ENCODE results near the gene XPC.
A peak's percentile ranks its signal among the peaks of the same experiment; 100 is the strongest.

The XPC gene

GRCh38 chr3:14139771-14140170 is 38.6 kb downstream of the XPC start:
- H3K4me3 ChIP-seq (ENCODE audit: low read depth in 1 of 2, low read length in 1 of 2), result no peak overlapping the region
- peaks cover 23 to 24% of the 10 kb centered on the region in 2 experiments for H3K4me1 ChIP-seq (ENCODE audit: control insufficient read depth in 1 of 2, insufficient read depth in 1 of 2, low read depth in 1 of 2, low read length in 1 of 2)
- no peaks in the 10 kb centered on the region for H3K9me3 ChIP-seq
- H3K36me3 ChIP-seq, result peaks cover 80% of the 10 kb centered on the region
- peak overlapping the region; percentile 6 for H3K27ac ChIP-seq
- H3K27me3 ChIP-seq, result no peaks in the 10 kb centered on the region
- TF ChIP-seq, protein P1, sequence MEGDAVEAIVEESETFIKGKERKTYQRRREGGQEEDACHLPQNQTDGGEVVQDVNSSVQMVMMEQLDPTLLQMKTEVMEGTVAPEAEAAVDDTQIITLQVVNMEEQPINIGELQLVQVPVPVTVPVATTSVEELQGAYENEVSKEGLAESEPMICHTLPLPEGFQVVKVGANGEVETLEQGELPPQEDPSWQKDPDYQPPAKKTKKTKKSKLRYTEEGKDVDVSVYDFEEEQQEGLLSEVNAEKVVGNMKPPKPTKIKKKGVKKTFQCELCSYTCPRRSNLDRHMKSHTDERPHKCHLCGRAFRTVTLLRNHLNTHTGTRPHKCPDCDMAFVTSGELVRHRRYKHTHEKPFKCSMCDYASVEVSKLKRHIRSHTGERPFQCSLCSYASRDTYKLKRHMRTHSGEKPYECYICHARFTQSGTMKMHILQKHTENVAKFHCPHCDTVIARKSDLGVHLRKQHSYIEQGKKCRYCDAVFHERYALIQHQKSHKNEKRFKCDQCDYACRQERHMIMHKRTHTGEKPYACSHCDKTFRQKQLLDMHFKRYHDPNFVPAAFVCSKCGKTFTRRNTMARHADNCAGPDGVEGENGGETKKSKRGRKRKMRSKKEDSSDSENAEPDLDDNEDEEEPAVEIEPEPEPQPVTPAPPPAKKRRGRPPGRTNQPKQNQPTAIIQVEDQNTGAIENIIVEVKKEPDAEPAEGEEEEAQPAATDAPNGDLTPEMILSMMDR (IDR thresholded peaks at IDR 0.05), result no peak

- Histone ChIP-seq H3K9me3 (no peaks in the 10 kb centered on the region), H3K36me3 (peaks cover 87% of the 10 kb centered on the region), H3K4me1 (ENCODE audit: control insufficient read depth in 1 of 2, insufficient read depth in 1 of 2, low read depth in 1 of 2, low read length in 1 of 2) (peaks cover 16 to 20% of the 10 kb centered on the region in 2 experiments), H3K27ac (peak overlapping the region; percentile 11), H3K27me3 (no peaks in the 10 kb centered on the region), H3K4me3 (ENCODE audit: low read depth in 1 of 2, low read length in 1 of 2) (no peak overlapping the region)
- TF ChIP-seq, protein P1 (IDR thresholded peaks at IDR 0.05), result no peak
These were observed 39.3 kb downstream of the XPC start for GRCh38 chr3:14138878-14139655.

GRCh38 chr3:14138109-14138877 is 40.1 kb downstream of the XPC start:
- H3K36me3 ChIP-seq, result peaks cover 95% of the 10 kb centered on the region
- H3K27ac ChIP-seq, result peak overlapping the region; percentile 11
- peaks cover 9 to 13% of the 10 kb centered on the region in 2 experiments for H3K4me1 ChIP-seq (ENCODE audit: control insufficient read depth in 1 of 2, insufficient read depth in 1 of 2, low read depth in 1 of 2, low read length in 1 of 2)

DNA sequence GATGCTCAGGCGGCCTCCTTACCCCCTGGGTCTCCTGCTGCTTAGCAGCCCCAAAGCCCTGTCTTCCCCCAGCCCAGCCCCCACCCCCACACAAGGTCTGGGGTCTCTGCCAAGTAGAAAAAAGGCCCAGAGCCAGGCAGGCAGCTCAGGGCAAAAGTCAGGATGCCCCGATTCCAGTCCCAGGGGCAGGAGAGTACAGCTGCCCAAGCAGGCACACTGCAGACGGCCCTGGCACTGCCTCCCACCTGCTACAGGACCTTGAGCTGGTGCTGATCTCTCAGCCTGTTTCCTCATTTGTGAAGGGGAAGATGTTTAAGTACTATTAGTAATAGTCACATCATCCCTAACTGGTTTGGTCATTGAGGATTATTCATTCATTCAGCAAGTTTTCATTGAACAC is 41.0 kb downstream of the XPC start:
- Histone ChIP-seq H3K27ac (no peak overlapping the region), H3K4me1 (ENCODE audit: control insufficient read depth in 1 of 2, insufficient read depth in 1 of 2, low read depth in 1 of 2, low read length in 1 of 2) (peaks cover under 1 to 4% of the 10 kb centered on the region in 2 experiments), H3K4me3 (ENCODE audit: low read depth in 1 of 2, low read length in 1 of 2) (no peak overlapping the region), H3K9me3 (no peaks in the 10 kb centered on the region), H3K36me3 (peaks cover 100% of the 10 kb centered on the region), H3K27me3 (no peaks in the 10 kb centered on the region)
- TF ChIP-seq, protein P1 (IDR thresholded peaks at IDR 0.05), result no peak

More at GRCh38 chr3:14138109-14138877, 40.1 kb downstream of the XPC start:
- Histone ChIP-seq H3K4me3 (ENCODE audit: low read depth in 1 of 2, low read length in 1 of 2) (no peak overlapping the region), H3K27me3 (no peaks in the 10 kb centered on the region), H3K9me3 (no peaks in the 10 kb centered on the region)
- TF ChIP-seq, protein P1 (IDR thresholded peaks at IDR 0.05), result no peak

DNA sequence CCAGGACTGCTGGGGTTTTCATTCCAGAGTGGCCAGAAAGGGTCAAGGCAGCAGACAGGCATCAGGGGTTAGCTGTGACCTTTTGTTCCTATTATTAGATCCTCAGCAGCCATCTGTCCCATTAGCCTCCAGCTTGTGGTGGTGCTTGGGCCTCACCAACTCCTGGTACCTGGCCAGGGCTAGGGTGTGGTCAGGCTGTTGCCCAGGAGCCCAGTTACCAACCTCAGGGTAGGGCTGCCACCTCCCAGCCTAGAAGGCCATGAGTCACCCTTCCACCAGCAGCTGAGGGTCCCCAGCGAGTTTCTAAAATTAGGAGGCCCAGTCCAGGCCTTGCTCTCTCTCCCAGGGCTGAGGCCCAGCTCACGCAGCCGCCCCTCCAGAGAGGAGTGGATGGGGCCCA is 41.4 kb downstream of the XPC start:
- Histone ChIP-seq H3K9me3 (no peaks in the 10 kb centered on the region), H3K4me3 (ENCODE audit: low read depth in 1 of 2, low read length in 1 of 2) (no peak overlapping the region), H3K27me3 (no peaks in the 10 kb centered on the region), H3K36me3 (peaks cover 100% of the 10 kb centered on the region), H3K27ac (no peak overlapping the region), H3K4me1 (ENCODE audit: control insufficient read depth in 1 of 2, insufficient read depth in 1 of 2, low read depth in 1 of 2, low read length in 1 of 2) (no peaks in the 10 kb centered on the region)
- TF ChIP-seq, protein P1 (IDR thresholded peaks at IDR 0.05), result no peak

Data from neutrophil (primary cell).